Gastroesophageal sphincter (tissue), 3 donors: ENCODE results near the gene RPS6KA4.

Experiments
- CTCF ChIP-seq, 4 experiments: fragments of 200-600 bp in 2 of 4; fragments of 450-650 bp in 2 of 4; sonication (generic) in 1 of 4; IDR thresholded peaks; one replicate each; pipeline ENCODE4 v1.5.1; 2017 to 2019; ENCODE audit warnings: antibody characterized with exemption in 4 of 4, mild to moderate bottlenecking in 2 of 4, moderate library complexity in 2 of 4
- EP300 ChIP-seq: sonication (generic); formaldehyde crosslinking; IDR thresholded peaks from one replicate; pipeline ENCODE4 v1.6.1; 2017; ENCODE audit warnings: antibody characterized with exemption, mild to moderate bottlenecking
- POLR2A ChIP-seq, 2 donors: fragments of 450-650 bp; IDR thresholded peaks; one replicate each; pipeline ENCODE4 v1.6.1; 2017; ENCODE audit warnings: antibody characterized with exemption in 2 of 2, mild to moderate bottlenecking in 2 of 2, moderate library complexity in 1 of 2
- POLR2AphosphoS5 ChIP-seq: sonication (generic); formaldehyde crosslinking; IDR thresholded peaks from one replicate; pipeline ENCODE4 v1.6.1; 2017; ENCODE audit warnings: antibody characterized with exemption

GRCh38 chr11:64390558-64390957, 31.6 kb downstream of the RPS6KA4 start:
- TF ChIP-seq CTCF (IDR thresholded peaks at IDR 0.05) (no peak), POLR2A (IDR thresholded peaks at IDR 0.05) (no peak), POLR2AphosphoS5 (no peak), EP300 (no peak)
